ENCODE results near the gene MICU1.
A peak's percentile ranks its signal among the peaks of the same experiment; 100 is the strongest.
"Not testable (repeated sequence)": the region's sequence is repeated elsewhere in the genome, so short reads cannot be mapped to it uniquely, and the experiment has no call there.

The MICU1 gene

GRCh38 chr10:72328045-72328828, 297.6 kb downstream of the MICU1 start:
- peak; percentile 79 for DNase-seq (ENCODE audit: low spot score)

- not testable (repeated sequence) for DNase-seq (ENCODE audit: low spot score)
Measured at GRCh38 chr10:72326665-72327603, 298.9 kb downstream of the MICU1 start.

- DNase-seq (ENCODE audit: low spot score) = peak; percentile 89
Measured at GRCh38 chr10:72325243-72326175, 300.4 kb downstream of the MICU1 start.

GRCh38 chr10:72323771-72324191, 302.1 kb downstream of the MICU1 start:
- DNase-seq (ENCODE audit: low spot score) = no peak

- no peak for DNase-seq (ENCODE audit: low spot score)
Measured at GRCh38 chr10:72323108-72323749, 302.6 kb downstream of the MICU1 start.

- DNase-seq (ENCODE audit: low spot score) = no peak
Measured at GRCh38 chr10:72322280-72323058, 303.4 kb downstream of the MICU1 start.

- no peak for DNase-seq (ENCODE audit: low spot score)
Measured at GRCh38 chr10:72322030-72322279, 303.9 kb downstream of the MICU1 start.

GRCh38 chr10:72321248-72322029, 304.4 kb downstream of the MICU1 start:
- DNase-seq (ENCODE audit: low spot score) = peak; percentile 41

GRCh38 chr10:72320676-72321247, 305.1 kb downstream of the MICU1 start:
- peak; percentile 98 for DNase-seq (ENCODE audit: low spot score)

- DNase-seq (ENCODE audit: low spot score) = peak; percentile 76
Measured at GRCh38 chr10:72319416-72320254, 306.2 kb downstream of the MICU1 start.

GRCh38 chr10:72318418-72319262, 307.2 kb downstream of the MICU1 start:
- DNase-seq (ENCODE audit: low spot score) = no peak

Small RNA genes lying within 50 kb of the gene (small RNA-seq; reads per million reads assigned to genes)
- gene AL513185.2 = 0 reads per million in 2 experiments
- 0 reads per million in 2 experiments for gene HMGN2P34
- 0 reads per million in 2 experiments for gene RF00019
- gene RN7SL840P = 0 reads per million in 2 experiments
- gene RNU6-805P = 0 reads per million in 2 experiments

Data from SK-N-DZ (cell line).